HG03565 (cell line): ENCODE measurements around the gene USP48.

ENCODE experiments used
- ATAC-seq: cut with Tn5 transposase; IDR thresholded peaks from one replicate; pipeline ENCODE4 v1.9.1; 2021; ENCODE audit warnings: mild to moderate bottlenecking, moderate library complexity; ENCODE audit not compliant: unreplicated experiment

USP48 gene

GRCh38 chr1:21749859-21750468 lies 33.0 kb downstream of the USP48 start:
- no peak for ATAC-seq

DNA sequence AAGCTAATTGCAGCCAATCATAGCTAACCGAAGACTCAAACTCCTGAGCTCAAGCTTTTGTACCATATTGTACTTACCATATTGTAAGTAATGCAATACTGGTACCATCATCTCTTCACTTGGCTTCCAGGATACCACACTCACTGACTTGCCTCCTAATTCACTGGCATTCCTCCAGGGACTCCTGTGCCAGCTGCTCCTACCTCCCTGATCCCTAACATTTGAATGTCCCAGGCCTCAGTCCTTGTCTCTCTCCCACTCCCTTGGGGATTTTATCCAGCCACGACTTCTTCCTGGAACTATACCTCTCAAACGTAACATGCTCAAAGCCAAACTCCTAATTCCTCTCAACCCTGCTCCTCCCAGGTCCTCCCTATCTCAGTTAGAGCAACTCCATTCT lies 33.8 kb downstream of the USP48 start:
- ATAC-seq: no peak

DNA sequence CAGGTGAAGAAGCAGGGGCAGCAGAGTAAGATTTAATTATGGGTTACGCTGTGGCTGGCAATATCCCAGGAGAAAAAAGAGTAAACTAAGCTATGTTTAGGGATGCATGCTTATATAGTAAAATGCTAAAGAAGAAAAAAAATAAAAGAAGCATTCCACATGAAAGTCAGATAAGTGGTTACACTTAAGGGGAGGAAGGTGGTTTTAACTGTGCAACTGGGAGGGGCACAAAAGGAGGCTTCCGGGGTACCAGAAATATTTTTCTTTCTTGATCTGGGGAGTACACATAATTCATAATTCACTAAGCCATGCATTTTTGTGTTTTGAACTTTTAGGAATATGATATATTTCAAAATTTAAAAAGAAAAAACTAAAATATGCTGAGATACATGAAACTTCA lies 39.5 kb downstream of the USP48 start:
- no peak for ATAC-seq

DNA sequence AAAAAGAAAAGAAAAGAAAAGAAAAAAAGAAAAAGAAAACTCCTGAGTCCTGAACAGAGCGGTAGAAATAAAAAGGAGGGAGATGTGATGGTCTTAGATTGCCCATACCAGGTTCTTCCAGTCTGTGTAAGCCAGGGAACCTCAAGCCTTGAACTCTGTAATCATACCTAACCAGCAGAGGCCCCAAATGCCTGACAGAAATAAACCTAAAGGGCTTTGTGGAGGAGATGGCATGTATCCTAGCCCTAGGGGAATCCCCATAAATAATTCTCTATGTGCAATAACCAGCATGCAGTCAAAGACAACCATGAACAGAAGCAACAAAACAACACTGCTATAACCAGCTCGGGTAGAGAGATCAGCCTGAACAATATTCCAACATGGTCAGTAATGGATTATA lies 40.4 kb downstream of the USP48 start:
- ATAC-seq: no peak

GRCh38 chr1:21741206-21741605 lies 41.7 kb downstream of the USP48 start:
- no peak for ATAC-seq

- ATAC-seq: no peak
These were observed 46.1 kb downstream of the USP48 start for GRCh38 chr1:21736876-21737275.

GRCh38 chr1:21736011-21736410 lies 46.9 kb downstream of the USP48 start:
- no peak for ATAC-seq

DNA sequence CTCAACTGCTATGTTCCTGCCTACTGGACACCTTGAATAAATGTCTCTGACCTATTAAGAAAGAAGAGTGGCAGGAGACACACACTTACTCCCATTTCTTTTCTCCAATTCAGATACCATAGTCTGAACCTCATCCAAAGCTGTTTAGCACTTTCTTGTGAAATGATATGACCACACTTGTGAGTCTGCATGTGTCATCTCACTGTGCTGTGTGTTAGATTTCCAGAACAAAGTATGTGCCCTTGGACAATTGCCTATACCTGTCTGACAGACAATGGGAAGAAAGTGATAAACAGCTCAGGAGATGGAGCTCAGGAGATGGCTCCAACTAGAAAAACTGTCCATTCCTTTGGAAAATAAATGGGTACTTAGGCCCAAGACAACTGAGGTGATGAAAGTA lies 48.4 kb downstream of the USP48 start:
- ATAC-seq: no peak

DNA sequence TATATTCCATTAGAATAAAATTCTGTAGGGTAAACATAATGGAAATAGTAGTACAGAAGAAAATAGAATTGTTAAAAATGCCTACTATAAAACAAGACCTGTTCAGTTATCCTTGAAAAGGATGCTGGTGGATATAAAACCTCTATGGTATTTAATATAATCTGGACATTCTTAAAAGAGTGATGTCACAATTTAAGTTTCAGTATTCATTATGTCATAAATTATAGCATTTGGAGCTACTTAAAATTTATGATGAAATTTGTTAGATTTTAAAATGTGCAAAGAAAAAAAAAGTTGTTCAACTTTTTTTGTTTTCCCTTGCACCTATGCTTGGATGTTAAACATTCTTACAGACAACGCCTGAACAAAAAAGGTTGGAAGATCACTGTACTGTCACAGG lies 50.3 kb downstream of the USP48 start:
- ATAC-seq: no peak

DNA sequence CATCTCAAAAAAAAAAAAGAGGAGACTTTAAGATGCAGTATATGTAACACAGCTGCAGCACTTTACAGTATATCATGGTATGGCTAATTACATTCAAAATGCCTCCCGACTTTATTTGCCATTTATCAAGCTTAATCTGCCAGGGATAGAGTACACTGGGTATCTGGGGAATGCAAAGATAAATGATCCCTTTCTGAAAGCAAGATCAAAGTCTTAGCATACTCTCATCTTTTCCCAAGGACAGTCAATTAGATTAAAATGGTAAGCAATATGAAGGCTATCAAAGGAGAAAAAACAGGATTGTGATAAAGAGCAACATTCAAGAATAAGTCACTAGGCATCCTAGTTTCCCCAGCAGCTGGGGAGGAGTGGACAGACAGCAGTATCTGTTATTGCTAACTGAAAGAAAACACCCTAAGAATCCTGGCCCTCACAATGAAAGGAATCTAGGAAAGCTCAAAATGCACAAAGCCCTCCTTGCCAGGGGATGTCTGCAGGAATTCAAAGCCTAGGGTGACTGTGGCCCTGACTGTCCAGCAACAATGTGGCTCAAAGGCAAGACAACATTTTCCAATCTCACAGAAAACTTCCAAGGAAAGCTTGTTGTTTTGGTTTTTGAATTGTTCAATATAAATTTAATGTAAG lies 57.1 kb downstream of the USP48 start:
- ATAC-seq: no peak

GRCh38 chr1:21724570-21724969 lies 58.4 kb downstream of the USP48 start:
- ATAC-seq: no peak

DNA sequence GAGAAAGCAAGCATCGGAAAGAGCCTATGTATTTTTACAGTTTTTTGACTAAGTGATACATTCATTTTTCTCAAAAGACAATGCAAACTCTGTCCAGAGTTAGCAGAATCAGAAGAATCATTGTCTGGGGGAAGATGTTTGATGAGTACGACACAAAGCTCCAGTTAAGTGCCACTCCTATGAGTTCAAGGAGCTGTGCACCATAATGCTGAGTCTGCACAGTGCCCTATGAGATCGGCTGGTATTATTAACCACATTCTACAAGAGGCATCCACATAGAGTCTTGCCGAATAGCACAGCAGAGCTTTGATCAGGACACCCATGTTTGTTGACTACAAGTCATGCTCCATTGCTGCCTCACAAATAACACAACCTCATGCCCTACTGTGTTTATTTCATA lies 58.9 kb downstream of the USP48 start:
- no peak for ATAC-seq

DNA sequence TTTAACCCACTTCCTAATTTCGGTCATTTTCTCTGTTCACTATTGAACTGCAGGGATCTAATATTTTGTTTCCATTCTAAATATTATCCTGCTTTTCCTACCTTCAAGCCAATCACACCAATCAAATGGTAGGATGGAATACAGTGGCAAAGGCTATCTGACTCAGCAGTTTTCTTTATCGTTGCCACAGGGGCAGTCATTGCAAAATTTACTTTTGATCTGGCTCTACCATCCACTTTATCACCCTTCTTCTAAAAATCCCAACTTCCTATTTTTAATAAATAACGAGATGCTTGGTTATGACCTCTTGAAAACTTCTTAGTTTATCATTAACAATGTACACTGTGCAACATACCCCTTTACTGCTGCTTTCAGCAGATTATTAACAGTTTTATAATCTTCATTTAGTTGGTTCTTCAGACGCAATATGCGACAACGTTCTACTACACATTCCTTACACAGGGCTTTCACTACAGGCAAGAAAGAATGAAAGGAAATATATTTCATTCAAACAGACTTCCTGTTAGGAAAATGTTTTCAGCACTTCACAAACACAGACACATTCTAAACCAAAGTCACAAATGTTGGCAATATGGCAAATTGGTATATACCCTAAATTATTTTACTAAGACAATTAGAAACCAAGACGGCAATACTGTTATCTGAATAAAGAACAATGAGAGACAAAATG lies 61.5 kb downstream of the USP48 start:
- no peak for ATAC-seq

DNA sequence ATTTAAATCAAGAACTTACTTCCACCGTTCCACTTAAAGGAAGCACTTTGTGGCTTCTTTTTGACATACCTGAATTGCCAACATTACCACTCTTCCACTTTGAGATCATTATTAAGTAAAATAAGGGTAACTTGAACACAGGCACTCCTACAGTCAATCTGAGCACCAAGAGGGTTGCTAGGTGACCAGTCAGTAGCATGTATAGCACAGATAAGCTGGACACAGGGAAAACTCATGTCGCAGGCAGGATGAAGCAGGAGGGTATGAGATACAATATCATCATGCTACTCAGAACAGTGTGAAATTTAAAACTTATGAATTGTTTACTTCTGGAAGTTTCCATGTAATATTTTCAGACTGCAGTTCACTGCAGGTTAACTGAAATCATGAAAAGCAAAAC lies 66.8 kb downstream of the USP48 start:
- no peak for ATAC-seq

DNA sequence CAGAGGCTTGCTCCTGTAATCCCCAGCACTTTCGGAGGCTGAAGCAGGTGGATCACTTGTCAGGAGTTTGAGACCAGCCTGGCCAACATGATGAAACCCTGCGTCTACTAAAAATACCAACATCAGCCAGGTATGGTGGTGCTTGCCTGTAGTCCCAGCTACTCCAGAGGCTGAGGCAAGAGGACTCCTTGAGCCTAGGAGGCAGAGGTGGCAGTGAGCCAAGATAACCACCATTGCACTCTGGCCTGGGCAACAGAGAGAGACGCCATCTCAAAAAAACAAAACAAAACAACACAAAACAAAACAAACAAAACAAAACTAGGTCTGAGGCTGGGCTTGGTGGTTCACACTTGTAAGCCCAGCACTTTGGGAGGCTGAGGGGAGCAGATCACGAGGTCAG lies 75.1 kb downstream of the USP48 start:
- ATAC-seq: no peak

DNA sequence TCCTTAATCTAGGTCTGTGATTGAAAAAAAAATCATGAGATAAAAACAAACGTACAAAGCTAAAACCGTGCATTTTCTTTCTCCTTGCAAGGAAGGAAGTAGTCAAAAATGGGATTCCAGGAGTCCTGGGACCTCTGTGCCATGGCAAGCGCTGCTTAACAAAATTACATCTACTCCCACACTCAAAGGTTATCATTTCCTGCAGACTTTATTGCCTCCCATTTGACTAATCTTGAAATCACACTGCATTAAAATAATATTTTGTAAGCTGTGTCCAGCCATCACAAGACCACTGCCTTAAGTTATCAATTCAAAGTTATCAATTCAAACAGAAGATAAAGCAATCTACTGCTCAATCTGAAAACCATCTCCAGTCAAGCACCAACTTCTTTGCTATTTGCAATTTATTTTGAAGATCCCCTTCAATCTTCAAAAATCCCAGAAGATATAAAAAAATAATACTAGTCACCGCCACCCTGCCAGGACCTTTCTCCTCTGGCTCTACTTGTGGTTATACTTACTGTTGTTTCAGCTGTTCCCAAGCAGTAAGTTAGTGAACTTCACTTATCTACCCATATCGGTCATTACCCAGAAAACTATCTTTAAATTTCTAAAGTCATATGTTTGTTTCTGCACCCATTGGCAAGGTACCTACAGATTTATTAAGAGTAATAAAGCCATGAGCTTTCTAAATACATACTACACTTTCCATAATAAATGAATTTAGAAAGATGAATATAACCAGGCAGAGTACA lies 75.7 kb downstream of the USP48 start:
- no peak for ATAC-seq

DNA sequence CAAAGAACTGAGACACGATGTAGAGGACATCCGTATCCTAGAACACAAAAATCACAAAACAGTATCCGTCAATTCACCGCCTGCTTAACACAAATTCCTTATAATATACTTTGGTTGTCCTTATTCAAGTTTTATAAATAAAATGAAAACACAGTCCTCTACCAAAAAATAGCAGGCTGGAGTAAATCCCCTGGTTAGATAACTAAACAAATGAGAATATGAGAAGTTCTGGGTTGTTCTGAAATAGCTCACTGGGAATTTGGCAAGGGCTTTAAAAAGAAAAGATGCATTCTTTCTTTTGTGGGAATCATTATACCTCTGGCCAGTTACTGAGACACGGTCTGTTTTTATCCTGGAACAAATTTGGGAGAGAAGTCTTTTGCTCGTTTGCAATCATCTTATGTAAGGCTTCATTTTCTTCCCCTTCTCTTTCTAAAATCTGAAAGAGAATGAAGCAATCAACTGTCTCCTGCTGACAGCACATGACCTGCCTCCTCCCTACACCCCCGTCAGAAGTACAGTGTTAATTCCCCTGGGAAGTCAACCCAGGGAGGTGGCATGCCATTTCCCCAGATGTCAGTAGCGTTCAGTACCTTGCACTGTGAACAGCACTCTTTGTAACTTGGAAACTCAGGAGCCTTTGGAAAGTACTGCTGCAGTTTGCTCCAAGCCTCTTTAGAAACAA lies 76.7 kb downstream of the USP48 start:
- ATAC-seq: no peak

GRCh38 chr1:21705303-21705980 lies 77.5 kb downstream of the USP48 start:
- ATAC-seq: no peak

- no peak for ATAC-seq
These were observed 78.8 kb downstream of the USP48 start for GRCh38 chr1:21704145-21704544.

DNA sequence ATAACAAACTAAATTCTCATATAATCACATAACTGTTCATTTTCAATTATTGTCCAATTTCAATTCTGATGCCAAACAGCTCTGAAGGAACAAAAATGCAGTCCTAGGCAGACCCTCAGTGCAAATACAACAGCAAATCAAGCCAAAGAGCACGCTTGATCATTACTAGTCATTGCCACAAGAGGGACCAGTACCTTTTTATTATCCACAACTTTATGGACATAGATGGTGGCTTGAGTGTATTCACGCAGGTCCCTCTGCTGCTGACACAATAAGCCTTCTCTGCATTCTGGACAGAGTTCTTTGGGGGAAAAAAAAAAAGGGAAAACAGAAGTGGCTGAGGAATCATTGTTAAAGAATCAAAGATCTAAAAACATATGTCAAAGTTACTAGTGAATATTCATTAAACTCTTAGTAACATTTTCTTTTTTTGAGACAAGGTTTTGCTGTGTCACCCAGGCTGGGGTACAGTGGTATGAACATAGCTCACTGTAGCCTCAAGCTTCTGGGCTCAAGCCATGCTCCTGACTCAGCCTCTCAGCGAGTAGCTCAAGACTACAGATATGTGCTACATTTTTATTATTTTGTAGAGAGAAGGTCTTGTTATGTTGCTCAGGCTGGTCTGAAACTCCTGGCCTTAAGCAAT lies 79.5 kb downstream of the USP48 start:
- ATAC-seq: no peak
